ENCODE results near the gene ITIH1. TPM values are rescaled to one million over a fixed set of nuclear protein-coding genes. Genes with fewer than 3 reads are reported as not detected.

Gene ITIH1
- polyA plus RNA-seq, 1 experiment = not detected

GRCh38 chr3:52739730-52740129 lies 37.7 kb upstream of the ITIH1 start:
- ChIA-PET CTCF (interaction anchor here (2.6 to 3.6 kb wide), 2 partner anchors 195 to 247 kb away, joined by 17 to 23 read pairs; no protein-coding TSS in a partner anchor), POLR2A (no interaction called here)
- no peaks in the 10 kb centered on the region for H3K27me3 ChIP-seq (ENCODE audit: control insufficient read depth, insufficient read depth, low read length)
- no peak for DNase-seq (ENCODE audit: low read depth, low spot score)
- no peaks in the 10 kb centered on the region for H3K9me3 ChIP-seq (ENCODE audit: control insufficient read depth, insufficient read depth, low read length)
- TF ChIP-seq CTCF (IDR thresholded peaks at IDR 0.05; ENCODE audit: low read depth, low read length) = no peak
- no peak overlapping the region for H3K27ac ChIP-seq (ENCODE audit: low read depth, low read length)
- no peak overlapping the region for H3K4me3 ChIP-seq (ENCODE audit: low read depth, low read length)

GRCh38 chr3:52742418-52743041 lies 34.9 kb upstream of the ITIH1 start:
- ChIA-PET CTCF (interaction anchor here (0.6 to 3.6 kb wide), 12 partner anchors 18 to 427 kb away, joined by 3 to 23 read pairs (median 4); no protein-coding TSS in a partner anchor), POLR2A (no interaction called here)
- H3K4me3 ChIP-seq (ENCODE audit: low read depth, low read length) = no peak overlapping the region
- H3K27ac ChIP-seq (ENCODE audit: low read depth, low read length) = no peak overlapping the region
- DNase-seq (ENCODE audit: low read depth, low spot score) = no peak
- no peaks in the 10 kb centered on the region for H3K27me3 ChIP-seq (ENCODE audit: control insufficient read depth, insufficient read depth, low read length)
- peak; percentile 71 for TF ChIP-seq CTCF (IDR thresholded peaks at IDR 0.05; ENCODE audit: low read depth, low read length)
- no peaks in the 10 kb centered on the region for H3K9me3 ChIP-seq (ENCODE audit: control insufficient read depth, insufficient read depth, low read length)

- DNase-seq (ENCODE audit: low read depth, low spot score) = no peak
- no peak overlapping the region for H3K27ac ChIP-seq (ENCODE audit: low read depth, low read length)
- ChIA-PET CTCF (interaction anchor here (0.7 to 1.5 kb wide), 7 partner anchors 32 to 329 kb away, joined by 3 to 5 read pairs (median 4); no protein-coding TSS in a partner anchor), POLR2A (no interaction called here)
- no peaks in the 10 kb centered on the region for H3K9me3 ChIP-seq (ENCODE audit: control insufficient read depth, insufficient read depth, low read length)
- H3K4me3 ChIP-seq (ENCODE audit: low read depth, low read length) = no peak overlapping the region
- H3K27me3 ChIP-seq (ENCODE audit: control insufficient read depth, insufficient read depth, low read length) = no peaks in the 10 kb centered on the region
- TF ChIP-seq CTCF (IDR thresholded peaks at IDR 0.05; ENCODE audit: low read depth, low read length) = no peak
These were observed 34.2 kb upstream of the ITIH1 start for GRCh38 chr3:52743152-52743551.

- ChIA-PET POLR2A (no interaction called here), CTCF (interaction anchor here (0.7 to 1.4 kb wide), 6 partner anchors 33 to 329 kb away, joined by 3 to 5 read pairs (median 4); no protein-coding TSS in a partner anchor)
- no peaks in the 10 kb centered on the region for H3K27me3 ChIP-seq (ENCODE audit: control insufficient read depth, insufficient read depth, low read length)
- no peak overlapping the region for H3K4me3 ChIP-seq (ENCODE audit: low read depth, low read length)
- no peak overlapping the region for H3K27ac ChIP-seq (ENCODE audit: low read depth, low read length)
- no peaks in the 10 kb centered on the region for H3K9me3 ChIP-seq (ENCODE audit: control insufficient read depth, insufficient read depth, low read length)
- TF ChIP-seq CTCF (IDR thresholded peaks at IDR 0.05; ENCODE audit: low read depth, low read length) = no peak
- DNase-seq (ENCODE audit: low read depth, low spot score) = no peak
These were observed 33.7 kb upstream of the ITIH1 start for GRCh38 chr3:52743721-52744120.

GRCh38 chr3:52752045-52752660 lies 25.2 kb upstream of the ITIH1 start:
- no peak overlapping the region for H3K4me3 ChIP-seq (ENCODE audit: low read depth, low read length)
- peak overlapping the region; percentile 71 for H3K27ac ChIP-seq (ENCODE audit: low read depth, low read length)
- ChIA-PET POLR2A (no interaction called here), CTCF (no interaction called here)
- no peak for DNase-seq (ENCODE audit: low read depth, low spot score)
- H3K27me3 ChIP-seq (ENCODE audit: control insufficient read depth, insufficient read depth, low read length) = no peaks in the 10 kb centered on the region
- no peak for TF ChIP-seq CTCF (IDR thresholded peaks at IDR 0.05; ENCODE audit: low read depth, low read length)
- no peaks in the 10 kb centered on the region for H3K9me3 ChIP-seq (ENCODE audit: control insufficient read depth, insufficient read depth, low read length)
